Chondrocyte (in vitro differentiated cells): ENCODE measurements around the gene DBF4. TPM values are rescaled to one million over a fixed set of nuclear protein-coding genes. Genes with fewer than 3 reads are reported as not detected.
"Not testable (repeated sequence)": the region's sequence is repeated elsewhere in the genome, so short reads cannot be mapped to it uniquely, and the experiment has no call there.

Experiments used
- DNase-seq: peaks from one replicate; pipeline ENCODE4 v3.0.0; 2021; ENCODE audit warnings: mixed read lengths, low spot score
- H3K27ac Mint-ChIP-seq: one replicate; pipeline ENCODE4 v1.8.0; 2021; ENCODE audit warnings: mild to moderate bottlenecking, moderate library complexity, mixed read lengths; ENCODE audit not compliant: unreplicated experiment
- H3K27me3 Mint-ChIP-seq: 2 replicates; pipeline ENCODE4 v1.8.0; 2021; ENCODE audit warnings: low read depth, mixed read lengths
- H3K36me3 Mint-ChIP-seq: 2 replicates; pipeline ENCODE4 v1.8.0; 2021; ENCODE audit warnings: low read depth, mixed read lengths
- H3K4me1 Mint-ChIP-seq: 2 replicates; pipeline ENCODE4 v1.8.0; 2021; ENCODE audit warnings: low read depth, mild to moderate bottlenecking, mixed read lengths
- H3K4me3 Mint-ChIP-seq: one replicate; pipeline ENCODE4 v1.8.0; 2021; ENCODE audit warnings: mild to moderate bottlenecking, moderate library complexity, mixed read lengths; ENCODE audit not compliant: unreplicated experiment
- H3K9me3 Mint-ChIP-seq: 2 replicates; pipeline ENCODE4 v1.8.0; 2021; ENCODE audit warnings: low read depth, mixed read lengths
- CTCF ChIP-seq: fragments of 200-600 bp; sonication (generic); IDR thresholded peaks from 2 replicates; pipeline ENCODE4 v1.5.0; 2021; ENCODE audit warnings: antibody characterized with exemption, mild to moderate bottlenecking, moderate library complexity
- total RNA-seq: library from RNA; stranded (reverse); gene quantifications from 3 replicates; pipeline ENCODE4 v1.2.1, GENCODE V29; 2021

DBF4 gene
- total RNA-seq, 1 donor from 2014 or later: 10.3 TPM

GRCh38 chr7:87933953-87934698 is 57.8 kb downstream of the DBF4 start, which contains the start of gene ADAM22:
TSS of gene ADAM22 (plus strand) at chr7:87934251. CDS start at chr7:87934466, 215 bp downstream.
- H3K27ac Mint-ChIP-seq: peak within 1 kb of the TSS; percentile 15
- H3K9me3 Mint-ChIP-seq: peaks cover 2% of the 10 kb centered on the region
- peak within 1 kb of the TSS; percentile 90 for H3K4me3 Mint-ChIP-seq
- peak; percentile 35 for TF ChIP-seq CTCF
- H3K4me1 Mint-ChIP-seq: peaks cover 15% of the 10 kb centered on the region
- DNase-seq: no peak
- H3K27me3 Mint-ChIP-seq: peaks cover 27% of the 10 kb centered on the region
- H3K36me3 Mint-ChIP-seq: no peaks in the 10 kb centered on the region

- Mint-ChIP-seq H3K4me1 (peaks cover 15% of the 10 kb centered on the region), H3K4me3 (peak overlapping the region; percentile 90), H3K27me3 (peaks cover 23% of the 10 kb centered on the region), H3K36me3 (no peaks in the 10 kb centered on the region), H3K27ac (no peak overlapping the region), H3K9me3 (peaks cover 2% of the 10 kb centered on the region)
- no peak for TF ChIP-seq CTCF
- no peak for DNase-seq
Measured at GRCh38 chr7:87934699-87935383, 58.5 kb downstream of the DBF4 start.

GRCh38 chr7:87935384-87935706 is 59.1 kb downstream of the DBF4 start:
- no peak overlapping the region for H3K27ac Mint-ChIP-seq
- peak overlapping the region; percentile 90 for H3K4me3 Mint-ChIP-seq
- H3K9me3 Mint-ChIP-seq: peaks cover 2% of the 10 kb centered on the region
- peaks cover 15% of the 10 kb centered on the region for H3K4me1 Mint-ChIP-seq
- H3K36me3 Mint-ChIP-seq: no peaks in the 10 kb centered on the region
- DNase-seq: no peak
- no peak for TF ChIP-seq CTCF
- H3K27me3 Mint-ChIP-seq: peaks cover 19% of the 10 kb centered on the region

- no peak for DNase-seq
- TF ChIP-seq CTCF: no peak
- Mint-ChIP-seq H3K36me3 (no peaks in the 10 kb centered on the region), H3K27me3 (no peaks in the 10 kb centered on the region), H3K9me3 (no peaks in the 10 kb centered on the region), H3K27ac (no peak overlapping the region), H3K4me3 (no peak overlapping the region), H3K4me1 (no peaks in the 10 kb centered on the region)
Measured at GRCh38 chr7:87941138-87941537, 64.8 kb downstream of the DBF4 start.

GRCh38 chr7:87944547-87944946 is 68.3 kb downstream of the DBF4 start:
- TF ChIP-seq CTCF: no peak
- Mint-ChIP-seq H3K4me1 (no peaks in the 10 kb centered on the region), H3K27ac (no peak overlapping the region), H3K4me3 (no peak overlapping the region), H3K9me3 (no peaks in the 10 kb centered on the region), H3K36me3 (no peaks in the 10 kb centered on the region), H3K27me3 (peaks cover 3% of the 10 kb centered on the region)
- DNase-seq: no peak

- not testable (repeated sequence) for H3K4me1 Mint-ChIP-seq, H3K36me3 Mint-ChIP-seq, H3K27me3 Mint-ChIP-seq, H3K4me3 Mint-ChIP-seq, H3K9me3 Mint-ChIP-seq, H3K27ac Mint-ChIP-seq, DNase-seq
Measured at GRCh38 chr7:87945926-87946325, 69.6 kb downstream of the DBF4 start.
